ENCODE results near the gene IFRD1.
"Not testable (repeated sequence)": the region's sequence is repeated elsewhere in the genome, so short reads cannot be mapped to it uniquely, and the experiment has no call there.

The IFRD1 gene

GRCh38 chr7:112450807-112451761 lies 824 bp downstream of the IFRD1 start:
- Histone ChIP-seq H3K79me2 (peaks cover 22% of the 10 kb centered on the region), H3K36me3 (ENCODE audit: control insufficient read depth, insufficient read depth, low read length) (no peaks in the 10 kb centered on the region), H3K4me2 (ENCODE audit: low read length) (peak overlapping the region; percentile 89), H3K9ac (peak overlapping the region; percentile 94), H3K9me3 (ENCODE audit: control insufficient read depth, low read length) (no peaks in the 10 kb centered on the region), H3K27me3 (ENCODE audit: control insufficient read depth, insufficient read depth, low read length) (no peaks in the 10 kb centered on the region), H3K4me1 (peaks cover 6% of the 10 kb centered on the region), H3K4me3 (ENCODE audit: low read depth, low read length) (peak overlapping the region; percentile 100), H3K27ac (peak overlapping the region; percentile 96), H2AFZ (peak overlapping the region; percentile 98)
- TF ChIP-seq CTCF (IDR thresholded peaks at IDR 0.05): no peak

DNA sequence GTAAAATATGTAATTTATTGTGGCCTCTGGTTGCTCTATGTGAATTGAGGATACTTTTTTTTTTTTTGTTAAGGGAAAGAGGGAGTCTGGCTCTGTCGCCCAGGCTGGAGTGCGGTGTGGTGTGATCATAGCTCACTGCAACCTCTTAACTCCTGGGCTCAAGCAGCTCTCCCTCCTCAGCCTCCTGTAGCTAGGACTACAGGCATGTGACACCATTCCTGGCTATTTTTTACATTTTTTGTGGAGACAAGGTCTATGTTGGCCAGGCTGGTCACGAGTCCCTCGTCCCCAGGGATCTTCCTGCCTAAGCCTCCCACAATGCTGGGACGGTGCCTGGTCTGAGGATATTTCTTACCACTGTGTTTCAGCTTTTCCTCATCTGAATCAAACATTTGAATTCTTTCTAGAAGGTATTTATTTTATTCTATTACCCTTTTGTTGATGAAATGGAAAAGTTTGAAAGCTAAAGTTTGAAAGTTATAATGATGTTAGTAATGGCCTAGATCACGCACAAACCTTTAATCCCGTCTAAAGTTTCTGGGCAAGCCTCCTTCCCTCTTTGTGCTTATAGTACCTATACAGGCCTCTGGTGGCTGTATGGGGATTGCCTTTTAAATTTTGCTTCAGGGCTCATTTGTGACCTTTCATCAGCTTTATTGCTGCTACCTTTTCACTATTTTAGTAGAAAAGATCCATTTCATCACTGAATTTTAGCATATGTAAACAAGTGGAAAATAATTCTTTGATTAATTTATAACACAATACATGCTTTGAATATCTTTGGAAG lies 2.0 kb downstream of the IFRD1 start:
- Histone ChIP-seq H2AFZ (no peak overlapping the region), H3K9ac (no peak overlapping the region), H3K27me3 (ENCODE audit: control insufficient read depth, insufficient read depth, low read length) (no peaks in the 10 kb centered on the region), H3K27ac (peak overlapping the region; percentile 21), H3K4me2 (ENCODE audit: low read length) (peak overlapping the region; percentile 89), H3K4me3 (ENCODE audit: low read depth, low read length) (peak overlapping the region; percentile 100), H3K4me1 (peaks cover 6% of the 10 kb centered on the region), H3K9me3 (ENCODE audit: control insufficient read depth, low read length) (no peaks in the 10 kb centered on the region), H3K79me2 (peaks cover 22% of the 10 kb centered on the region), H3K36me3 (ENCODE audit: control insufficient read depth, insufficient read depth, low read length) (no peaks in the 10 kb centered on the region)
- no peak for TF ChIP-seq CTCF (IDR thresholded peaks at IDR 0.05)

DNA sequence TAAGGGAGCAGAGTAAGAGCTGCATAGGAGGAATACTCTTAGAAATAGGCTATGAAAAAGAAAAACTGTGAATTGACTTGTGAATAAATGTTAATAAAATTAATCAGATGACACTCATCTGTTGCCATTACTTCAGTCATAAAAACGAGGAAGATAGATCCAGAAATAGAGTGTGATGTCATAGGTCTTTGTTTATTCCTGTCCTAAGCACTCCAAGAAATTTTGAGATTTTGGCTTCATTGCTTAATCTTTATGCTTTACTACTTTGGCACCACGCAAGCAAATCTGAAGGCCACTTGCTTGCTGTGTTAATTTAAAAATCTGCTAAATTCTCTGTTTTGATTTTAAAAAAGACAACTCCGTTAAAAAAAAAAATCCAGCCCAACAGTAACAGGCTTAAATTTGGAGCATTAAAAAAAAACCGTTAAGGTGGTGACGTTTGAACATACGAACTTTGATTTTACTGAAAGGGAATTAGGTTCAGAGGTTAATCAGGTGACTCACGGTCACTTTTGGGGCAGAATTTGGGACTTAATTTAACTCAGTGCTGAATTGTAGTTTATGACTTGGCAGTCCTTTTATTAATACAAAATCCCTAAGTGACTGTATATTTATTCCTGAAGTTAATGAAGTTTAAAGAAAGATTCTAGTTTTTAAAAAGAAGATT lies 3.4 kb downstream of the IFRD1 start:
- H2AFZ ChIP-seq: no peak overlapping the region
- TF ChIP-seq CTCF (IDR thresholded peaks at IDR 0.05): no peak
- H3K9ac ChIP-seq: no peak overlapping the region
- H3K9me3 ChIP-seq (ENCODE audit: control insufficient read depth, low read length): no peaks in the 10 kb centered on the region
- peaks cover 6% of the 10 kb centered on the region for H3K4me1 ChIP-seq
- H3K36me3 ChIP-seq (ENCODE audit: control insufficient read depth, insufficient read depth, low read length): no peaks in the 10 kb centered on the region
- no peaks in the 10 kb centered on the region for H3K27me3 ChIP-seq (ENCODE audit: control insufficient read depth, insufficient read depth, low read length)
- peak overlapping the region; percentile 32 for H3K4me2 ChIP-seq (ENCODE audit: low read length)
- H3K79me2 ChIP-seq: peaks cover 22% of the 10 kb centered on the region
- no peak overlapping the region for H3K27ac ChIP-seq
- no peak overlapping the region for H3K4me3 ChIP-seq (ENCODE audit: low read depth, low read length)

GRCh38 chr7:112454191-112454590 lies 3.9 kb downstream of the IFRD1 start:
- H3K36me3 ChIP-seq (ENCODE audit: control insufficient read depth, insufficient read depth, low read length); H3K27me3 ChIP-seq (ENCODE audit: control insufficient read depth, insufficient read depth, low read length); H3K4me3 ChIP-seq (ENCODE audit: low read depth, low read length); H3K27ac ChIP-seq; H3K4me2 ChIP-seq (ENCODE audit: low read length); H2AFZ ChIP-seq; H3K4me1 ChIP-seq; H3K9ac ChIP-seq; H3K9me3 ChIP-seq (ENCODE audit: control insufficient read depth, low read length): not testable (repeated sequence)
- peaks cover 22% of the 10 kb centered on the region for H3K79me2 ChIP-seq

DNA sequence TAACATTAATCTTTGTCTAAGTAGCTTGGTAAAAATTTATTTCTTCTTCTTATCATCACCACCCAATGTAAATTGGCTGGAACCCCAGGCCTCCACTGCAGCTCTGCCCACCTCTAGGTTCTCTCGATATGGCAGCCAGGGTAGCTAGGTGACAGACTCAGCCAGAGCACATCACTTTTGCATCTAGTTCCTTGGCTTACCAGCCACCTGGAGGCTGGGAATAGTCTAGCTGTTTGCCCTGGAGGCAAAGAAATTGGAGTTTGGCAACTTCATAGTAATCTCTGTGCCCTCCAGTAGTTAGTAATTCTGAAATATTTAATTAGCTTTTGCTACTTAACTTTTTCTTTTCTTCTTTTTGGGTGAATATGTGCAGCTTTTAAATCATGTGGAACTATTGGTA lies 9.4 kb downstream of the IFRD1 start:
- Histone ChIP-seq H2AFZ (no peak overlapping the region), H3K79me2 (peaks cover 4% of the 10 kb centered on the region), H3K9ac (no peak overlapping the region), H3K4me2 (ENCODE audit: low read length) (no peak overlapping the region), H3K36me3 (ENCODE audit: control insufficient read depth, insufficient read depth, low read length) (no peaks in the 10 kb centered on the region), H3K4me1 (no peaks in the 10 kb centered on the region), H3K4me3 (ENCODE audit: low read depth, low read length) (no peak overlapping the region), H3K9me3 (ENCODE audit: control insufficient read depth, low read length) (no peaks in the 10 kb centered on the region), H3K27me3 (ENCODE audit: control insufficient read depth, insufficient read depth, low read length) (no peaks in the 10 kb centered on the region), H3K27ac (no peak overlapping the region)
- TF ChIP-seq CTCF (IDR thresholded peaks at IDR 0.05): no peak

Data from parathyroid adenoma (tissue), 2 donors.